Caco-2 (cell line): ENCODE results near the gene FLACC1. TPM values are rescaled to one million over a fixed set of nuclear protein-coding genes. Genes with fewer than 3 reads are reported as not detected.

Source experiments
- BruUV-seq: library from RNA; stranded (reverse); fragments of 400-500 nt; replicated peaks from 2 replicates; lab custom pipeline; 2021; lab: Mats Ljungman, UMichigan
- CTCF ChIA-PET: fragments of 300-600 bp; sonication (Branson Sonifier 250); formaldehyde crosslinking; loops from one replicate; lab custom pipeline; 2022; ENCODE audit warnings: antibody characterized with exemption; lab: Charles Lee
- POLR2A ChIA-PET: fragments of 300-600 bp; sonication (Branson Sonifier 250); formaldehyde crosslinking; loops from one replicate; lab custom pipeline; 2022; ENCODE audit warnings: antibody characterized with exemption; lab: Charles Lee
- DNase-seq, 2 experiments: peaks; one replicate each; pipeline versions ENCODE4 v3.0.0 to v3.0.0-alpha.2; 2020 to 2022
- H3K27me3 ChIP-seq: replicated peaks from 2 replicates; pipeline ENCODE4 v1.6.0; 2011; ENCODE audit warnings: low read length; ENCODE audit not compliant: control insufficient read depth, insufficient read depth
- H3K36me3 ChIP-seq: 2 replicates; pipeline ENCODE4 v1.5.1; 2011; ENCODE audit warnings: low read length; ENCODE audit not compliant: control insufficient read depth, insufficient read depth
- H3K4me1 ChIP-seq: fragments of 250-450 bp; sonication (Bioruptor Pico); 2 replicates; pipeline ENCODE4 v1.5.1; 2020; ENCODE audit warnings: mild to moderate bottlenecking
- H3K4me3 ChIP-seq: 2 replicates; pipeline ENCODE4 v1.5.1; 2011; ENCODE audit warnings: low read depth, mild to moderate bottlenecking, control low read depth, low read length
- H3K9me3 ChIP-seq: fragments of 250-450 bp; sonication (Bioruptor Pico); 2 replicates; pipeline ENCODE4 v1.5.1; 2020; ENCODE audit warnings: mild to moderate bottlenecking, moderate library complexity
- H3K27ac Mint-ChIP-seq: one replicate; pipeline ENCODE4 v1.8.0; 2022; ENCODE audit warnings: mixed read lengths; ENCODE audit not compliant: unreplicated experiment
- H3K27me3 Mint-ChIP-seq: one replicate; pipeline ENCODE4 v1.8.0; 2022; ENCODE audit warnings: mixed read lengths; ENCODE audit not compliant: insufficient read depth, unreplicated experiment
- H3K36me3 Mint-ChIP-seq: one replicate; pipeline ENCODE4 v1.8.0; 2022; ENCODE audit warnings: mild to moderate bottlenecking, mixed read lengths; ENCODE audit not compliant: insufficient read depth, unreplicated experiment
- H3K4me1 Mint-ChIP-seq: one replicate; pipeline ENCODE4 v1.8.0; 2022; ENCODE audit warnings: low read depth, mixed read lengths; ENCODE audit not compliant: unreplicated experiment
- H3K4me3 Mint-ChIP-seq: one replicate; pipeline ENCODE4 v1.8.0; 2022; ENCODE audit warnings: mild to moderate bottlenecking, moderate library complexity, mixed read lengths; ENCODE audit not compliant: unreplicated experiment
- H3K9me3 Mint-ChIP-seq: one replicate; pipeline ENCODE4 v1.8.0; 2022; ENCODE audit warnings: mixed read lengths; ENCODE audit not compliant: unreplicated experiment
- intact Hi-C: fragments of 100-400 bp; cut with micrococcal nuclease; formaldehyde crosslinking; loops from one replicate; pipeline ENCODE4 v1.10.0; 2022; ENCODE audit not compliant: unreplicated experiment
- total RNA-seq: library from RNA; stranded (reverse); gene quantifications from 2 replicates; pipeline ENCODE4 v1.2.3, GENCODE V29; 2022
- TF ChIP-seq, protein P1 (sequence below), 2 experiments: fragments of 200-600 bp in 1 of 2; IDR thresholded peaks; 1 replicate in 1 of 2; 2 replicates in 1 of 2; pipeline versions ENCODE4 v1.5.1 to v1.8.0; 2011 to 2022; ENCODE audit warnings: antibody characterized with exemption in 1 of 2, control low read depth in 1 of 2, inconsistent platforms in 1 of 2, low read depth in 1 of 2, low read length in 1 of 2, mild to moderate bottlenecking in 1 of 2, moderate library complexity in 1 of 2; ENCODE audit not compliant: insufficient read depth in 1 of 2, severe bottlenecking in 1 of 2, unreplicated experiment in 1 of 2

FLACC1 gene
- total RNA-seq, 1 experiment from 2014 or later, result 0.86 TPM

DNA sequence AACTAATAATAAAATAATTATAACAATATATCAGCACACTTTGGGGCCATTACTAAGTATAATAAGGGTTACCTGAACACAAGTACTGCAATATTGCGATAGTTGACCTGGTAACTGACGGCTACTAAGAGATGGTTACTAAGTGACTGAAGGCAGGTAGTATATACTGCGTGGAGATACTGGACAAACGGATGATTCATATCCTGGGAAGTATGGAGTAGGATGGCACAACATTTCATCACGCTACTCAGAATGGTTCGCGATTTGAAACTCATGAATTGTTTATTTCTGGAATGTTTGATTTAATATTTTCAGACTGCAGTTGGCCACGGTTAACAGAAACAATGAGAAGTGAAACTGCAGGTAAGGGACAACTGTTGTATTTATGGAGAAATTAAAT, 39.5 kb upstream of the FLACC1 start:
- Histone ChIP-seq H3K36me3 (peaks cover 1% of the 10 kb centered on the region; the same call in 1 of the 2 replicates), H3K4me1 (no peaks in the 10 kb centered on the region), H3K27me3 (no peaks in the 10 kb centered on the region), H3K9me3 (no peaks in the 10 kb centered on the region), H3K4me3 (no peak overlapping the region)
- TF ChIP-seq, protein P1, sequence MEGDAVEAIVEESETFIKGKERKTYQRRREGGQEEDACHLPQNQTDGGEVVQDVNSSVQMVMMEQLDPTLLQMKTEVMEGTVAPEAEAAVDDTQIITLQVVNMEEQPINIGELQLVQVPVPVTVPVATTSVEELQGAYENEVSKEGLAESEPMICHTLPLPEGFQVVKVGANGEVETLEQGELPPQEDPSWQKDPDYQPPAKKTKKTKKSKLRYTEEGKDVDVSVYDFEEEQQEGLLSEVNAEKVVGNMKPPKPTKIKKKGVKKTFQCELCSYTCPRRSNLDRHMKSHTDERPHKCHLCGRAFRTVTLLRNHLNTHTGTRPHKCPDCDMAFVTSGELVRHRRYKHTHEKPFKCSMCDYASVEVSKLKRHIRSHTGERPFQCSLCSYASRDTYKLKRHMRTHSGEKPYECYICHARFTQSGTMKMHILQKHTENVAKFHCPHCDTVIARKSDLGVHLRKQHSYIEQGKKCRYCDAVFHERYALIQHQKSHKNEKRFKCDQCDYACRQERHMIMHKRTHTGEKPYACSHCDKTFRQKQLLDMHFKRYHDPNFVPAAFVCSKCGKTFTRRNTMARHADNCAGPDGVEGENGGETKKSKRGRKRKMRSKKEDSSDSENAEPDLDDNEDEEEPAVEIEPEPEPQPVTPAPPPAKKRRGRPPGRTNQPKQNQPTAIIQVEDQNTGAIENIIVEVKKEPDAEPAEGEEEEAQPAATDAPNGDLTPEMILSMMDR (IDR thresholded peaks at IDR 0.05; ENCODE audit: insufficient read depth in 1 of 2, low read depth in 1 of 2, low read length in 1 of 2, severe bottlenecking in 1 of 2, unreplicated experiment in 1 of 2), result no peak
- Mint-ChIP-seq H3K4me1 (no peaks in the 10 kb centered on the region), H3K36me3 (peaks cover 8% of the 10 kb centered on the region), H3K27me3 (no peaks in the 10 kb centered on the region), H3K9me3 (no peaks in the 10 kb centered on the region), H3K4me3 (no peak overlapping the region), H3K27ac (no peak overlapping the region)
- DNase-seq, result no peak
- intact Hi-C loops, result no loop called here
- CTCF ChIA-PET, result no interaction called here
- no TSS peak for BruUV-seq
- POLR2A ChIA-PET, result no interaction called here

DNA sequence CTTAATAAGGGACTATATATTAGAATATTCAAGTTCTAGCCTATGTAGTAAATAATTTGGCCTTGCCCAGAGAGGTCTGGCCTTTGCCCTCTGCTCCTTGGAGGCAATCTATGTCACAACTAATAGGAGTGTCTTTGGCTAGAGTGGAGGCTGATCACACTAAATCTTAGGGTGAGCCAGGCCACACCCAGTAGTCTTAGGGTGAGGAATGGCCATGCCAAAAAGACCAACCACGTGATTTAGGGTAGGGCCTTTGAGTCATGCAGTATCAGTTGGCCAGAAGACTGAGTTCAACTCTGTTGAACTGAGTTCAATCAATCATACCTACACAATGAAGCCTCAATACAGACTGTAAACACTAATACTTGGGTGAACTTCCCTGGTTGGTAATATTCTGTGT, 26.0 kb upstream of the FLACC1 start:
- POLR2A ChIA-PET, result no interaction called here
- H3K36me3 Mint-ChIP-seq, result peaks cover 17% of the 10 kb centered on the region
- H3K4me1 Mint-ChIP-seq, result no peaks in the 10 kb centered on the region
- Histone ChIP-seq H3K9me3 (no peaks in the 10 kb centered on the region), H3K27me3 (no peaks in the 10 kb centered on the region), H3K4me3 (no peak overlapping the region), H3K36me3 (peaks cover 5% of the 10 kb centered on the region), H3K4me1 (no peaks in the 10 kb centered on the region)
- H3K27me3 Mint-ChIP-seq, result no peaks in the 10 kb centered on the region
- no peak overlapping the region for H3K27ac Mint-ChIP-seq
- H3K4me3 Mint-ChIP-seq, result no peak overlapping the region
- no peak for DNase-seq
- CTCF ChIA-PET, result no interaction called here
- no peaks in the 10 kb centered on the region for H3K9me3 Mint-ChIP-seq
- intact Hi-C loops, result no loop called here
- no TSS peak for BruUV-seq
- TF ChIP-seq, protein P1 (IDR thresholded peaks at IDR 0.05; ENCODE audit: insufficient read depth in 1 of 2, low read depth in 1 of 2, low read length in 1 of 2, severe bottlenecking in 1 of 2, unreplicated experiment in 1 of 2), result no peak

DNA sequence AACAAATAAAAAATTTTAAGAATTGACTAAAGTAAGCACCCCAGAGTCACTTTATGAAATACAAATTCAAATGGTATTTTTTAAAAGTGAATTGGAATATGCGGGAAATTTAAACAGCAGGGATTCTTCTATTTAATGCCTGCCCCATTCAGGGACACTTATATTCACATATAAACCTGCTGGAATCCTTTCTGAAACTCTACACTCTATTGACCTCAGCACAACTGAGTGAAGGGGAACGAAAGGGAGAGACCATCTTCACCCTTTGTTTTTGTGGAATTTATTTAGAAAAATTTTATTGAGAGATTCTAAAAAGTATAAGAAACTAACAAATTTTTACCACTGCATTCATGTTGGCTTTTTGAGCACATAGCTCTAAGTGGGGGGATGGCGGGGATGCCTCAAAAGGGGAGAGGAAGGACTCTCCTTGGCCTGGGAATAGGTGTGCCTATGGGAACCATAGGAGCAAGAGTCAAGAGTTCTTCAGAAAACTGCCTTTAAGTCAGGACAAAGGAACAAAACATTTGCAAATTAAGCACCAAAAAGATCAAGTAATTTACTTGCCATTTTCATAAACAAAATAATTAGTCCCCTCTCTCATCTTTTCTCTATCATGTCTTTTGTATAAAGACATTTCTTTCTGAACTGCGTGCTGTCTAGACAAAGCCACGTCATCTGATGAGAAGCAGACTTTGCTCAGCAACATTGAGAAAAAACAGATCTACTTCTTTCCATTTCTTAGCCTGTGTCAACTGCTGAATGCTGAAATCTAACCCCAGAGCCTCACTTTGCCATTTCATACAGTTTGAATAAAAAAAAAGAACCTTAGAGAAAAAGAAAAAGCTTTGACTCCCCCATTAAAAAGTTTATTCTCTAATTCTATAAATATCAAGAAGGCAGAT, 21.6 kb upstream of the FLACC1 start:
- Histone ChIP-seq H3K27me3 (no peaks in the 10 kb centered on the region), H3K4me3 (no peak overlapping the region), H3K4me1 (no peaks in the 10 kb centered on the region), H3K36me3 (peaks cover 3% of the 10 kb centered on the region; the same call in 1 of the 2 replicates), H3K9me3 (no peaks in the 10 kb centered on the region)
- H3K27me3 Mint-ChIP-seq, result no peaks in the 10 kb centered on the region
- DNase-seq, result no peak
- no peaks in the 10 kb centered on the region for H3K9me3 Mint-ChIP-seq
- CTCF ChIA-PET, result no interaction called here
- BruUV-seq, result no TSS peak
- peaks cover 11% of the 10 kb centered on the region for H3K36me3 Mint-ChIP-seq
- H3K4me1 Mint-ChIP-seq, result no peaks in the 10 kb centered on the region
- no peak overlapping the region for H3K27ac Mint-ChIP-seq
- POLR2A ChIA-PET, result no interaction called here
- intact Hi-C loops, result no loop called here
- TF ChIP-seq, protein P1 (IDR thresholded peaks at IDR 0.05; ENCODE audit: insufficient read depth in 1 of 2, low read depth in 1 of 2, low read length in 1 of 2, severe bottlenecking in 1 of 2, unreplicated experiment in 1 of 2), result no peak
- no peak overlapping the region for H3K4me3 Mint-ChIP-seq
